Upper lobe of left lung (tissue), 4 donors: Measurements from ENCODE around the gene MCAM.

Source experiments
- EP300 ChIP-seq, 4 donors: sonication (generic); formaldehyde crosslinking; IDR thresholded peaks; one replicate each; pipeline ENCODE4 v1.5.1; 2017; ENCODE audit warnings: antibody characterized with exemption in 4 of 4, control low read depth in 2 of 4
- POLR2A ChIP-seq, 4 donors: fragments of 450-650 bp; IDR thresholded peaks; one replicate each; pipeline ENCODE4 v1.5.1; 2016 to 2017; ENCODE audit warnings: antibody characterized with exemption in 4 of 4, mild to moderate bottlenecking in 2 of 4
- POLR2AphosphoS5 ChIP-seq, 2 donors: sonication (generic); formaldehyde crosslinking; IDR thresholded peaks; one replicate each; pipeline ENCODE4 v1.5.1; 2017; ENCODE audit warnings: antibody characterized with exemption in 2 of 2
- TF ChIP-seq, protein P1 (sequence below), 6 experiments: fragments of 450-650 bp in 4 of 6; fragments of 200-600 bp in 2 of 6; sonication (generic) in 2 of 6; IDR thresholded peaks; one replicate each; pipeline ENCODE4 v1.5.1; 2016 to 2019; ENCODE audit warnings: antibody characterized with exemption in 6 of 6

DNA sequence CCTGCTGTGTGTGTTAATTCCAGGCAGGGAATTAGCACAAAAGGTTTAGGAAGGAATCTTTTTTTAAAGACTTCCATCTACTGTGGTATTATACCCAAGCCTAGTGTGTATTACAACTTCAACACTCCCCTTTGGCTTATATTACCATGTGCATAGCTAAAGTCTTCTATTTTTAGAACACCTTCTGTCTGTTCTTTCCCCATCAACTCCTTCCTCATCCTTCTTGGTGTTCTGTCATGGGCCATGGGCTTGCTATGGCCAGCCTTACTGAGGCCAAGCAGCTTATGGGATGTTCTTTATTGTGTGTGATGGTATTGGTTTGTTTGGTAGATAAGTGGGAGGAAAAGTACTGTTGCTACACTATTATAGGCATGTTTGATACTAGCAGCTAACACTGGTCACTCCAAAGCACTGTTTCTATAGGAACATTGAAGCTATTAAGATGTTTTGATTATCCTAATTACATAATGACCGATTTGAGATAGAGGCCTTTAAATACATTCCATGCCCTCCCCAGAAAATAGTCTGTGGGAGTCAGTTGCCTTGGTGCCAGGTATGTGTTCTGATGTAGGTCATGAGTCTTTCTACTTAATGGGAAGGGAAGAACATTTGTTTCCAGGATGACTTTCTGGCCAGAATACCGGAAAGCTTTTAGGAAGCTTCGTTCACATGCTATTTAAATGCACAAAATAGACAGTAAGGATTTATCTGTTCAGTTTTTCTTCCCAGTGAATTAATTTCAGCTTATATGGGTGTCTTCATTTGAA, 16.5 kb downstream of the MCAM start:
- TF ChIP-seq, protein P1, sequence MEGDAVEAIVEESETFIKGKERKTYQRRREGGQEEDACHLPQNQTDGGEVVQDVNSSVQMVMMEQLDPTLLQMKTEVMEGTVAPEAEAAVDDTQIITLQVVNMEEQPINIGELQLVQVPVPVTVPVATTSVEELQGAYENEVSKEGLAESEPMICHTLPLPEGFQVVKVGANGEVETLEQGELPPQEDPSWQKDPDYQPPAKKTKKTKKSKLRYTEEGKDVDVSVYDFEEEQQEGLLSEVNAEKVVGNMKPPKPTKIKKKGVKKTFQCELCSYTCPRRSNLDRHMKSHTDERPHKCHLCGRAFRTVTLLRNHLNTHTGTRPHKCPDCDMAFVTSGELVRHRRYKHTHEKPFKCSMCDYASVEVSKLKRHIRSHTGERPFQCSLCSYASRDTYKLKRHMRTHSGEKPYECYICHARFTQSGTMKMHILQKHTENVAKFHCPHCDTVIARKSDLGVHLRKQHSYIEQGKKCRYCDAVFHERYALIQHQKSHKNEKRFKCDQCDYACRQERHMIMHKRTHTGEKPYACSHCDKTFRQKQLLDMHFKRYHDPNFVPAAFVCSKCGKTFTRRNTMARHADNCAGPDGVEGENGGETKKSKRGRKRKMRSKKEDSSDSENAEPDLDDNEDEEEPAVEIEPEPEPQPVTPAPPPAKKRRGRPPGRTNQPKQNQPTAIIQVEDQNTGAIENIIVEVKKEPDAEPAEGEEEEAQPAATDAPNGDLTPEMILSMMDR (IDR thresholded peaks at IDR 0.05): no peak
- TF ChIP-seq POLR2AphosphoS5 (IDR thresholded peaks at IDR 0.05) (no peak), POLR2A (IDR thresholded peaks at IDR 0.05) (no peak), EP300 (IDR thresholded peaks at IDR 0.05) (no peak)
